ENCODE data around the gene SLC29A1.
A peak's percentile ranks its signal among the peaks of the same experiment; 100 is the strongest.

SLC29A1 gene

DNA sequence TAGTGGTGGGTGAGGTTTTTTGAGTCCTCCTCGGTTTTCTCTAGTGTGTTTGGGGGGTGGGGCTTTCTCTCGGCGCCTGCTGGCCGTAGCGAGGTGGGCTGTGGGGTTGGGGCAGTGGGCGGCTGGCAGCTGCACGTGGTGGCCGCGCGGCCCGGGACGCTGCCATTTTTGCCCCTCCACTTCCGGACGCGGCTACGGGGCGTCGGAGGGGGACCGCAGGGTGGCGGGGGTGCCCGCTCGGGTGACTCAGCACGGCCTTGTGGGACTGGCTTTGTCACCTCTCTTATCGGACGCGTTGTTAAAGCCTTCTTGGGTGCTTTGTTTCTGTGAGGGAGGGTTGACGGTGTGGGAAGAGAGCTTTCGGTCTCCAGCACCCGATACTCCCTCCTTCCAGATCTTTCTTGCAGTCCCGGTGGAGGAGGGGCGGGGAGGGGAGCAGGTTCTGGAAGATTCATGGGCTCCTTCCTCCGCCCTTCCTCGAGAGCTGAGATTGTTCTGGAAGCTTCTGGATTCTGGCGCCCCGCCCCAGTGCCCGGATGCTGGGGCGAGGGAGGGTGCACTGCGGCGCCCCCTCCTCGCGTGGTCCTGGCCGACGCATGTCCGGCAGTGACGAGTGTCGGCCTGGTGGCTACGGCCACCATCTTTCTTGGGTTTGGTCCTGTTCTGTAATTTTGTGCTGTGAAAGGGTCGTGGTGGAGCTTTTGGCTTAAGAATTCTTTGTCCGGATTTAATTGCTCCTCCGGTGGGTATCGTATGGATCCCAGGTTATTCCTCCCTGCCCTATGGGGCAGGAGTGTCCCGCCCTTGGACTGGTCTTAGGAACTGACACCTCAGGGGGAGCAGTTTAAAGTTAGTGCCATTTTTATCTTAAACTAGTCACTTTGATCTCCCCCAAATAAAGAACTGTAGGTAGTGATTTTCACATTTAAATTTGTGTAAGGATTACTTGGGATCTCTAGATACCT lies 24.2 kb downstream of the SLC29A1 start:
- peak; percentile 39 for ATAC-seq
- TF ChIP-seq BACH2 (CRISPR knock-in tag; IDR thresholded peaks at IDR 0.05; ENCODE audit: borderline replicate concordance) (no peak), ZFP30 (CRISPR knock-in tag; IDR thresholded peaks at IDR 0.05) (0 out of 2 replicates have a peak, but pooled peaks have one; percentile 1), ZNF565 (CRISPR knock-in tag; conservative IDR thresholded peaks at IDR 0.05; ENCODE audit: low read depth) (0 out of 2 replicates have a peak, but pooled peaks have one; percentile 55), CSDC2 (CRISPR knock-in tag; IDR thresholded peaks at IDR 0.05) (no peak)
- TF ChIP-seq, protein P1, sequence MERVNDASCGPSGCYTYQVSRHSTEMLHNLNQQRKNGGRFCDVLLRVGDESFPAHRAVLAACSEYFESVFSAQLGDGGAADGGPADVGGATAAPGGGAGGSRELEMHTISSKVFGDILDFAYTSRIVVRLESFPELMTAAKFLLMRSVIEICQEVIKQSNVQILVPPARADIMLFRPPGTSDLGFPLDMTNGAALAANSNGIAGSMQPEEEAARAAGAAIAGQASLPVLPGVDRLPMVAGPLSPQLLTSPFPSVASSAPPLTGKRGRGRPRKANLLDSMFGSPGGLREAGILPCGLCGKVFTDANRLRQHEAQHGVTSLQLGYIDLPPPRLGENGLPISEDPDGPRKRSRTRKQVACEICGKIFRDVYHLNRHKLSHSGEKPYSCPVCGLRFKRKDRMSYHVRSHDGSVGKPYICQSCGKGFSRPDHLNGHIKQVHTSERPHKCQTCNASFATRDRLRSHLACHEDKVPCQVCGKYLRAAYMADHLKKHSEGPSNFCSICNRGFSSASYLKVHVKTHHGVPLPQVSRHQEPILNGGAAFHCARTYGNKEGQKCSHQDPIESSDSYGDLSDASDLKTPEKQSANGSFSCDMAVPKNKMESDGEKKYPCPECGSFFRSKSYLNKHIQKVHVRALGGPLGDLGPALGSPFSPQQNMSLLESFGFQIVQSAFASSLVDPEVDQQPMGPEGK (CRISPR knock-in tag; IDR thresholded peaks at IDR 0.05; ENCODE audit: borderline replicate concordance): peak; percentile 47; the same call in 1 of the 2 replicates

DNA sequence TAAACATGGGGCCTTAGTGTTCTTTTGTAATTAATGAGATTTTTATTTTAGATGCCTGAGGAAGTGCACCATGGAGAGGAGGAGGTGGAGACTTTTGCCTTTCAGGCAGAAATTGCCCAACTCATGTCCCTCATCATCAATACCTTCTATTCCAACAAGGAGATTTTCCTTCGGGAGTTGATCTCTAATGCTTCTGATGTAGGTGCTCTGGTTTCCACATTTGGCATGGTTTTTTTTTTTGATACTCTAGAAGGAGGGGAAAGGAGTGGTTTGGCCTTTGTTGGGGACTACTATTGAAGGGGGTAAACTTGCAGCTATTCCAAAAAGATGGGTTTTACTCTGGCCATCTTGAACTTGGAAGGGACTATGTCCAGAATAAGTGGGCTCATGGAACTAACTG lies 25.2 kb downstream of the SLC29A1 start:
- TF ChIP-seq ISL1 (CRISPR knock-in tag; IDR thresholded peaks at IDR 0.05) (no peak), TSHZ2 (CRISPR knock-in tag; IDR thresholded peaks at IDR 0.05) (no peak), OSR1 (CRISPR knock-in tag; IDR thresholded peaks at IDR 0.05) (no peak), PPARA (CRISPR knock-in tag; IDR thresholded peaks at IDR 0.05; ENCODE audit: borderline replicate concordance) (no peak), ZNF8 (CRISPR knock-in tag; IDR thresholded peaks at IDR 0.05) (no peak), ZNF70 (CRISPR knock-in tag; IDR thresholded peaks at IDR 0.05) (no peak), ARNTL (CRISPR knock-in tag; IDR thresholded peaks at IDR 0.05; ENCODE audit: borderline replicate concordance, low read depth) (no peak), TCF4 (CRISPR knock-in tag; IDR thresholded peaks at IDR 0.05; ENCODE audit: borderline replicate concordance) (no peak), ZC3H10 (CRISPR knock-in tag; IDR thresholded peaks at IDR 0.05) (no peak), ZFP3 (CRISPR knock-in tag; IDR thresholded peaks at IDR 0.05) (no peak), TOX (CRISPR knock-in tag; IDR thresholded peaks at IDR 0.05; ENCODE audit: borderline replicate concordance) (no peak), CSDC2 (CRISPR knock-in tag; IDR thresholded peaks at IDR 0.05) (no peak), ESRRG (CRISPR knock-in tag; IDR thresholded peaks at IDR 0.05) (no peak), SNAI2 (CRISPR knock-in tag; IDR thresholded peaks at IDR 0.05) (no peak)
- TF ChIP-seq, protein P2, sequence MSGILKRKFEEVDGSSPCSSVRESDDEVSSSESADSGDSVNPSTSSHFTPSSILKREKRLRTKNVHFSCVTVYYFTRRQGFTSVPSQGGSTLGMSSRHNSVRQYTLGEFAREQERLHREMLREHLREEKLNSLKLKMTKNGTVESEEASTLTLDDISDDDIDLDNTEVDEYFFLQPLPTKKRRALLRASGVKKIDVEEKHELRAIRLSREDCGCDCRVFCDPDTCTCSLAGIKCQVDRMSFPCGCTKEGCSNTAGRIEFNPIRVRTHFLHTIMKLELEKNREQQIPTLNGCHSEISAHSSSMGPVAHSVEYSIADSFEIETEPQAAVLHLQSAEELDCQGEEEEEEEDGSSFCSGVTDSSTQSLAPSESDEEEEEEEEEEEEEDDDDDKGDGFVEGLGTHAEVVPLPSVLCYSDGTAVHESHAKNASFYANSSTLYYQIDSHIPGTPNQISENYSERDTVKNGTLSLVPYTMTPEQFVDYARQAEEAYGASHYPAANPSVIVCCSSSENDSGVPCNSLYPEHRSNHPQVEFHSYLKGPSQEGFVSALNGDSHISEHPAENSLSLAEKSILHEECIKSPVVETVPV (CRISPR knock-in tag; IDR thresholded peaks at IDR 0.05): no peak
- TF ChIP-seq, protein P1 (CRISPR knock-in tag; IDR thresholded peaks at IDR 0.05; ENCODE audit: borderline replicate concordance): no peak
- ATAC-seq: no peak

- ATAC-seq: no peak
- TF ChIP-seq ARNTL (CRISPR knock-in tag; IDR thresholded peaks at IDR 0.05; ENCODE audit: borderline replicate concordance, low read depth): no peak
- no peak for TF ChIP-seq ZNF70 (CRISPR knock-in tag; IDR thresholded peaks at IDR 0.05)
- no peak for TF ChIP-seq ESRRG (CRISPR knock-in tag; IDR thresholded peaks at IDR 0.05)
- TF ChIP-seq TSHZ2 (CRISPR knock-in tag; IDR thresholded peaks at IDR 0.05): no peak
- no peak for TF ChIP-seq POU6F1 (CRISPR knock-in tag; IDR thresholded peaks at IDR 0.05; ENCODE audit: borderline replicate concordance, low read depth)
- TF ChIP-seq ZNF8 (CRISPR knock-in tag; IDR thresholded peaks at IDR 0.05): no peak
- no peak for TF ChIP-seq PPARA (CRISPR knock-in tag; IDR thresholded peaks at IDR 0.05; ENCODE audit: borderline replicate concordance)
- no peak for TF ChIP-seq TOX (CRISPR knock-in tag; IDR thresholded peaks at IDR 0.05; ENCODE audit: borderline replicate concordance)
- no peak for TF ChIP-seq SNAI2 (CRISPR knock-in tag; IDR thresholded peaks at IDR 0.05)
- no peak for TF ChIP-seq ISL1 (CRISPR knock-in tag; IDR thresholded peaks at IDR 0.05)
- no peak for TF ChIP-seq ZNF565 (CRISPR knock-in tag; conservative IDR thresholded peaks at IDR 0.05; ENCODE audit: low read depth)
- TF ChIP-seq TCF4 (CRISPR knock-in tag; IDR thresholded peaks at IDR 0.05; ENCODE audit: borderline replicate concordance): no peak
- TF ChIP-seq ZC3H10 (CRISPR knock-in tag; IDR thresholded peaks at IDR 0.05): no peak
- no peak for TF ChIP-seq OSR1 (CRISPR knock-in tag; IDR thresholded peaks at IDR 0.05)
- TF ChIP-seq RARB (CRISPR knock-in tag; IDR thresholded peaks at IDR 0.05): no peak
- no peak for TF ChIP-seq BACH2 (CRISPR knock-in tag; IDR thresholded peaks at IDR 0.05; ENCODE audit: borderline replicate concordance)
Measured at GRCh38 chr6:44249082-44249748, 25.8 kb downstream of the SLC29A1 start.
